BE2C (cell line): ENCODE data around the gene PLEKHG4.

Experiments used
- DNase-seq: peaks from one replicate; pipeline ENCODE4 v3.0.0-alpha.2; 2020
- H3K27me3 ChIP-seq: fragments of 250-450 bp; sonication (Bioruptor Pico); 2 replicates; pipeline ENCODE4 v1.5.1; 2020; ENCODE audit warnings: mild to moderate bottlenecking
- H3K36me3 ChIP-seq: fragments of 250-450 bp; sonication (Bioruptor Pico); 2 replicates; pipeline ENCODE4 v1.5.1; 2020; ENCODE audit warnings: mild to moderate bottlenecking
- H3K4me1 ChIP-seq: fragments of 250-450 bp; sonication (Bioruptor Pico); 2 replicates; pipeline ENCODE4 v1.5.1; 2020
- H3K4me3 ChIP-seq: 2 replicates; pipeline ENCODE4 v1.5.1; 2011; ENCODE audit warnings: low read depth, low read length
- H3K9me3 ChIP-seq: fragments of 250-450 bp; sonication (Bioruptor Pico); 2 replicates; pipeline ENCODE4 v1.5.1; 2020
- CTCF ChIP-seq: IDR thresholded peaks from 2 replicates; pipeline ENCODE4 v1.5.1; 2012; ENCODE audit warnings: mild to moderate bottlenecking, low read depth, low read length

PLEKHG4 gene

DNA sequence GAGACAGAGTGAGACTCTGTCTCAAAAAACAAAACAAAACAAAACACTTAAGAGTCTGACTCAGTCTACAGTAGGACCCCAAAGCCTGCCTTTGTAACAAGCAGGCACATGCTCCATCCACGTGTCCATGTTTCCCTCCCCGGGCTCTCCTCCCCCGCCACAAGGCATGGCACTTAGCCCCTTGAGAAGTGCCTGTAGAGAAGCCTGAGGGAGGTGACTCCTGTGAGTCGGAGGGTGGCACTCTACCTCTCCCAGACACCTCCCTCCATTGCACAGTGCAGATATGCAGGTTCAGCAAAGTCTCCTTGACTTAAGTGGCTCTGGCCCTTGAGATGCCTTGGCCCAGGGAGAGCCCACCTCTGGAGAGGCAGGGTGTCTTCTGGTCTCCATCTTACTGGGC, 38.8 kb upstream of the PLEKHG4 start:
- Histone ChIP-seq H3K4me3 (no peak overlapping the region), H3K9me3 (no peaks in the 10 kb centered on the region), H3K36me3 (peaks cover 8% of the 10 kb centered on the region; the same call in 1 of the 2 replicates), H3K27me3 (no peaks in the 10 kb centered on the region), H3K4me1 (peaks cover 20% of the 10 kb centered on the region)
- TF ChIP-seq CTCF = no peak
- no peak for DNase-seq

GRCh38 chr16:67241008-67241900, 38.1 kb upstream of the PLEKHG4 start:
- Histone ChIP-seq H3K4me3 (no peak overlapping the region), H3K4me1 (peaks cover 17% of the 10 kb centered on the region), H3K27me3 (no peaks in the 10 kb centered on the region), H3K36me3 (peaks cover 6% of the 10 kb centered on the region; the same call in 1 of the 2 replicates), H3K9me3 (no peaks in the 10 kb centered on the region)
- no peak for TF ChIP-seq CTCF
- DNase-seq = no peak

DNA sequence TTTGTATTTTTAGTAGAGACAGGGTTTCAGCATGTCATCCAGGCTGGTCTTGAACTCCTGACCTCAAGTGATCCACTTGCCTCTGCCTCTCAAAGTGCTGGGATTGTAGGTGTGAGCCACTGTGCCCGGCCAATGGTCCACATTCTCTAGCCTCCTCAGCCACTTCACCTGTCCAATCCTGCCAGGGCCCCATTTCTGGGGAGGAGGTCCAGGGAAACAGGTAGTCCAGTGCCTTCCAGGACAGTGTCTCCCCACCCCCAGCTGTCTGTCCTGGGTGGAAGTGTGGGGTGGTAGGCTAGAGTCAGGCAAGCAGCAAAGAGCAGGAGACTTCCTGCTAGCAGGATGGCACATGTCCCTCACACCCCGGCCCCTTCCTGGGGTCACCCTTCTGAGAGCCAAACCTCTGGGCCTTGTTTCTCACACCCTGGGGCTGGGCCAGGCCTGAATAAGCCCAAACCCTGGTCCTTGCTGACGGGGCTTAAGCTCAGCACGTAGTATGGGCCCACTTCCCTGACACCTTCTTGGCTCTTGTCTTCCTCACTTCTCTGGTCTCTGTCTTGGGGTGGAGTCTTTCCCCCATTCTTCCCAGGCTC, 37.1 kb upstream of the PLEKHG4 start:
- H3K9me3 ChIP-seq = no peaks in the 10 kb centered on the region
- TF ChIP-seq CTCF = no peak
- peaks cover under 1% of the 10 kb centered on the region; the same call in 1 of the 2 replicates for H3K36me3 ChIP-seq
- DNase-seq = no peak
- peaks cover 16% of the 10 kb centered on the region for H3K4me1 ChIP-seq
- H3K4me3 ChIP-seq = no peak overlapping the region
- no peaks in the 10 kb centered on the region for H3K27me3 ChIP-seq

DNA sequence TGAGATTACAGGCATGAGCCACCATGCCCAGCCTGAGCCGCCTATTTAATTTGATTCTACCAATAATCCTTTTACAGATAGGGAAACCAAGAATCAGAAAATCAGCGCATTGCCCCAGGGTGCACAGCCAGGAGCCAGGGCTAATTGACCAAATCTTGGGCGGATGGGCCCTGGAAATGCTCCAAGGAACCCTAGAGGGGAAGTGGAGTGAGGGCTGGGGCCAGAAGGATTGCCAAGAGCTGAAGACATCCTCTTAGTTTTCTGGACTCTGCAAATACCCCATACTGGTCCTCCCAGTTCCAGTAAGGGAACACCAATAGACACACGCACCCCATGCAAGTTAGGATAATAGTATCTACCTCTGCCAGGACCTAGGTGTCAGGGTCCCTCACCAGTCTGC, 35.9 kb upstream of the PLEKHG4 start:
- peak; percentile 61 for DNase-seq
- peaks cover 21% of the 10 kb centered on the region for H3K4me1 ChIP-seq
- no peaks in the 10 kb centered on the region for H3K36me3 ChIP-seq
- H3K4me3 ChIP-seq = no peak overlapping the region
- no peaks in the 10 kb centered on the region for H3K9me3 ChIP-seq
- TF ChIP-seq CTCF = no peak
- H3K27me3 ChIP-seq = peaks cover 1% of the 10 kb centered on the region

DNA sequence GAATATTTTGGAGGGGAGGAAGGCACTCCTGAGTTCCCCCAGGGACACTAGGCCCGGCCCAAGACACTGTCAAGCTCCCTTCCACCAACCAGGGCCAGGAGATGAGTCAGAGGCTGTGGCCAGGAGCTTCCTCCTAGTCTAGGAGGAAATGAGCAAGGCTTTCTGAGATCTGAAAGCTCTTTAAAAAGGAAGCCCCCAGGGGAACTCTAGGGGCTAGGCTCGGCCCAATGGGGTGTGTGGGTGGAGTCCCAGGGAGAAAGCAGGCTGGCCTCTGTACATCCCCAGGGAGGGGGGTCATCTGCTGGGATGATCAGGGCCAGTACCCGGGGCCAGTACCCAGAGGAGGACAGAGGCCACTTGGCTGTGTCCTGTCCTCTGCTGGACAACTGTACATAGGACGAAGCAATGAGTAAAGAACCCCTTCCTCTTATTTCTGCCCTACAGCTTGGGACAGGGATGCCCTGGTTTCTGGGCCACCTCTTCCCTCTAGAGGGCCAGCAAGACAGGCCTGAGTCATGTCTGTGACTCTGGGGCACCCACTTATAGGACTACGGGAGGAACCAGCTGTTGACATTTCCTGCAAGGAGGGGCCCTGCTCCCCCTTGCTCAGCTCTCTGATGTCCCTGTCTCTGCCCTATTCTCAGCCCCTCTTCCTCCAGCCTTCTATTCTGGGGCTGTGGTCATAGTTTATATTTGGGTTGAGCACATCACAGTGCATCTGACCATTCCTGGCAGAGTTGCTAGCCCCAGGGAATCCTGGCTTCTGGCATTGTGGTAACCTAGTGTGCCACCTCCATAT, 34.7 kb upstream of the PLEKHG4 start:
- DNase-seq = peak; percentile 46
- H3K4me1 ChIP-seq = peaks cover 21% of the 10 kb centered on the region
- H3K27me3 ChIP-seq = peaks cover 12% of the 10 kb centered on the region
- no peaks in the 10 kb centered on the region for H3K9me3 ChIP-seq
- no peak for TF ChIP-seq CTCF
- no peak overlapping the region for H3K4me3 ChIP-seq
- no peaks in the 10 kb centered on the region for H3K36me3 ChIP-seq
